ENCODE measurements around the gene EFCAB11. TPM values are rescaled to one million over a fixed set of nuclear protein-coding genes. Genes with fewer than 3 reads are reported as not detected.
"Not testable (repeated sequence)": the region's sequence is repeated elsewhere in the genome, so short reads cannot be mapped to it uniquely, and the experiment has no call there.

Gene EFCAB11
- total RNA-seq, 1 donor from 2014 or later = 9.9 TPM

DNA sequence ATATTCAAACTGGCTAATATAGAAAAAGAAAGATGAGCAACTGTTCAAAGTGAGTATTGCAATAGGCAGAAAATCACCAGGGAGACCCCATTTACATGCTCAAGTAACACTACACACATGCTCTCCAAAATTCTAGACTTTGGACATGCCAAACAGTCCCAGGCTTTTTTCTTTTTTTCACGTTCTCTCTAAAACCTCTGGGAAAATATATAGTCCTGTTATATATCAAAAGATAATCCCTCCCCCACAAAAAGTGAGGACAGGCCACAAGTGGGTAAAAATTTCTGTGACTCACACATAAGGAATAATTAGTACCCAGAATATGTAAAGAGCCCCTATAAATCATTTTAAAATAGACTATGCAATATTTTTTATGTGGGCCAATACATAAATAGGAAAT lies 55.2 kb downstream of the EFCAB11 start:
- Mint-ChIP-seq H3K27ac (no peak overlapping the region), H3K27me3 (ENCODE audit: low read depth) (no peaks in the 10 kb centered on the region), H3K9me3 (peaks cover 13% of the 10 kb centered on the region), H3K36me3 (peaks cover 11% of the 10 kb centered on the region), H3K4me3 (no peak overlapping the region), H3K4me1 (peaks cover 38% of the 10 kb centered on the region)
- no peak for DNase-seq (ENCODE audit: low spot score in 2 of 2, unreplicated experiment in 2 of 2)
- TF ChIP-seq, protein P1, sequence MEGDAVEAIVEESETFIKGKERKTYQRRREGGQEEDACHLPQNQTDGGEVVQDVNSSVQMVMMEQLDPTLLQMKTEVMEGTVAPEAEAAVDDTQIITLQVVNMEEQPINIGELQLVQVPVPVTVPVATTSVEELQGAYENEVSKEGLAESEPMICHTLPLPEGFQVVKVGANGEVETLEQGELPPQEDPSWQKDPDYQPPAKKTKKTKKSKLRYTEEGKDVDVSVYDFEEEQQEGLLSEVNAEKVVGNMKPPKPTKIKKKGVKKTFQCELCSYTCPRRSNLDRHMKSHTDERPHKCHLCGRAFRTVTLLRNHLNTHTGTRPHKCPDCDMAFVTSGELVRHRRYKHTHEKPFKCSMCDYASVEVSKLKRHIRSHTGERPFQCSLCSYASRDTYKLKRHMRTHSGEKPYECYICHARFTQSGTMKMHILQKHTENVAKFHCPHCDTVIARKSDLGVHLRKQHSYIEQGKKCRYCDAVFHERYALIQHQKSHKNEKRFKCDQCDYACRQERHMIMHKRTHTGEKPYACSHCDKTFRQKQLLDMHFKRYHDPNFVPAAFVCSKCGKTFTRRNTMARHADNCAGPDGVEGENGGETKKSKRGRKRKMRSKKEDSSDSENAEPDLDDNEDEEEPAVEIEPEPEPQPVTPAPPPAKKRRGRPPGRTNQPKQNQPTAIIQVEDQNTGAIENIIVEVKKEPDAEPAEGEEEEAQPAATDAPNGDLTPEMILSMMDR (IDR thresholded peaks at IDR 0.05; ENCODE audit: unreplicated experiment) = no peak

DNA sequence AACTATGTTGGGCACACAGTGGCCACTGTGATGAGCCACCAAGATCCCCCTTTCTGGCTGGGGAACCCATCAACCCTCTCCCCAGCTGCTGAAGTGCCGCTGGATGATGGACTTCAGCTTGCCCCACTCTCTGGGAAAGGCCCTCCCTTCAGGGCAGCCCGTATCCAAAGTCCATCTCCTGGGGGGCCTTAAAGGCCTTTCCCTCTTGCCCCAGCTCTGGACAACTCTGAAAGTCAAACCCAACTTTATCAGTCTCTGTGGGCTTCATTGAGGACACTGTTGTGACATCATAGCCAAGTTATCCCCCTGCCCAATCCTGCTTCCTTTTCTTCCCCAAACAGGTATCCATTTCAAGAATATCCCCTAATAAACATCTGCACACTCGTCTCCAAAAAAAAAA lies 61.1 kb downstream of the EFCAB11 start:
- H3K4me1 Mint-ChIP-seq; H3K27ac Mint-ChIP-seq; H3K4me3 Mint-ChIP-seq; H3K27me3 Mint-ChIP-seq (ENCODE audit: low read depth); DNase-seq (ENCODE audit: low spot score in 2 of 2, unreplicated experiment in 2 of 2): not testable (repeated sequence)
- H3K9me3 Mint-ChIP-seq = peaks cover 18% of the 10 kb centered on the region
- peaks cover 16% of the 10 kb centered on the region for H3K36me3 Mint-ChIP-seq

DNA sequence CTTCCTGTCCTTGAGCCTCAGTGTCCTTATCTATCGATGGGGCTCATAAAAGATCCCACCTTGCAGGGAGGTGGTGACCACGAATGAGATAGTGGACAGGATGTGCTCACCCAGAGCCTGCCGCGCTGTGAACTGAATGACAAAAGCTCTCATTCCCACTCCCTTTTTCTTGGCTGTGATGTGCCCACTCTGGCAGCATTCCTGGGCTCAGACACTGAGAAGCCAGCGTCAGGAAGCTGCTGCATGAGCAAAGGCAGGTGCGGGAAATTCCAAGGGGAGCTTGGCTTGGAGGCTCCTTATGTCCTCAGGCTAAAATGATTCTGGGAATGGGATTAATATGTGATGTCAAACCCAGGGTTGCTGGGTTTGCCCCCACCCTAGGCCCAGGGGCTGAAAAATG lies 61.6 kb downstream of the EFCAB11 start:
- peaks cover 16% of the 10 kb centered on the region for H3K36me3 Mint-ChIP-seq
- DNase-seq (ENCODE audit: low spot score in 2 of 2, unreplicated experiment in 2 of 2) = no peak
- no peaks in the 10 kb centered on the region for H3K27me3 Mint-ChIP-seq (ENCODE audit: low read depth)

DNA sequence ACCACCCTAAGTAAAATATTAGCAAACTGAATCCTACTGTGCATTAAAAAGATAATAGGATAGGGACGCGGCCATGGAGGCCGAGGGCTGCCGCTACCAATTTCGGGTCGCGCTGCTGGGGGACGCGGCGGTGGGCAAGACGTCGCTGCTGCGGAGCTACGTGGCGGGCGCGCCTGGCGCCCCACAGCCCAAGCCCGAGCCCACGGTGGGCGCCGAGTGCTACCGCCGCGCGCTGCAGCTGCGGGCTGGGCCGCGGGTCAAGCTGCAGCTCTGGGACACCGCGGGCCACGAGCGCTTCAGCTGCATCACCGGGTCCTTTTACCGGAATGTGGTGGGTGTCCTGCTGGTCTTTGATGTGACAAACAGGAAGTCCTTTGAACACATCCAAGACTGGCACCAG lies 62.8 kb downstream of the EFCAB11 start:
- DNase-seq (ENCODE audit: low spot score in 2 of 2, unreplicated experiment in 2 of 2); H3K27ac Mint-ChIP-seq; H3K4me3 Mint-ChIP-seq; H3K27me3 Mint-ChIP-seq (ENCODE audit: low read depth): not testable (repeated sequence)
- Mint-ChIP-seq H3K9me3 (peaks cover 18% of the 10 kb centered on the region), H3K36me3 (peaks cover 16% of the 10 kb centered on the region), H3K4me1 (peaks cover 11% of the 10 kb centered on the region)

More for the DNA sequence above, 61.6 kb downstream of the EFCAB11 start:
- Mint-ChIP-seq H3K4me3 (no peak overlapping the region), H3K9me3 (peaks cover 18% of the 10 kb centered on the region), H3K27ac (no peak overlapping the region), H3K4me1 (peaks cover 6% of the 10 kb centered on the region)
- TF ChIP-seq, protein P1 (IDR thresholded peaks at IDR 0.05; ENCODE audit: unreplicated experiment) = no peak

DNA sequence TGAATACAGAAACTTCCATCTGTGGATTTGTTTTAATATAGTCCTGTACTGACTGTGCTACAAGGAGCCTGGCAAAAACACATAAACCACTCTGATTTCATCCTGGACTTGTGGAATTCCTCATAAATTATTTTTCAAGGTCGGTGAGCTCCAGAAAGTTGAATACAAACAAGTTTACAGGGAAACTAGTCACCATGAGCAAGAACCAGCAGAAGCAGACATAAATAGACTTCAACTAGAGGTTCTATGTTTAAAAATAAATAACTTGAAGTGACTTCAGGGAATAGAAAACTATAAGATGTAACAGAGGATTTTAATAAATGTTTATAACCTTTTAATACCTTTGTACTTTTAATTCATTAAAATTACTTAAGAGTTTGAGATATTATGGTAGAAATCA lies 63.5 kb downstream of the EFCAB11 start:
- H3K9me3 Mint-ChIP-seq = peaks cover 18% of the 10 kb centered on the region
- peaks cover 11% of the 10 kb centered on the region for H3K4me1 Mint-ChIP-seq
- TF ChIP-seq, protein P1 (IDR thresholded peaks at IDR 0.05; ENCODE audit: unreplicated experiment) = no peak
- H3K27ac Mint-ChIP-seq = no peak overlapping the region
- peaks cover 14% of the 10 kb centered on the region for H3K36me3 Mint-ChIP-seq
- H3K27me3 Mint-ChIP-seq (ENCODE audit: low read depth) = no peaks in the 10 kb centered on the region
- no peak for DNase-seq (ENCODE audit: low spot score in 2 of 2, unreplicated experiment in 2 of 2)
- no peak overlapping the region for H3K4me3 Mint-ChIP-seq

DNA sequence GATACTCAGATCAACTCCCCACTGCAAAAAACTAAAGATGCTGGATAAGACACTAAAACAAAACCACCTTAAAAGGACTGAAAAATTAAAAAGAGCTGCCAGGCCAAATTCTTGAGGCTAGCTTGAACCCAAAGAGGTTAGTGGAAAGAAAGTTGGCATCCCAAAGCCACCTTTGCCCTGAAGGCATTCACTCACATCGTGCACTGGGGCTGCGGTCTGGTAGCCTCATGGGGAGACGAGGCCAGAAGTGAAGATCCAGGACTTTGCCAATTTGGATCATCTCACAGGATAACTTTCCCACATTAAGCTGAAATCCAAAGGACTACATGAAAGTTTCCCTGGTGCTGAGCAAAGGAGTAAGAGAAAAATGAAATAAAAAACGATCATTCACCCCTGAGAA lies 63.9 kb downstream of the EFCAB11 start:
- Mint-ChIP-seq H3K4me3 (no peak overlapping the region), H3K27ac (no peak overlapping the region), H3K36me3 (peaks cover 11% of the 10 kb centered on the region), H3K4me1 (peaks cover 11% of the 10 kb centered on the region), H3K9me3 (peaks cover 15% of the 10 kb centered on the region), H3K27me3 (ENCODE audit: low read depth) (no peaks in the 10 kb centered on the region)
- no peak for DNase-seq (ENCODE audit: low spot score in 2 of 2, unreplicated experiment in 2 of 2)
- TF ChIP-seq, protein P1 (IDR thresholded peaks at IDR 0.05; ENCODE audit: unreplicated experiment) = no peak

DNA sequence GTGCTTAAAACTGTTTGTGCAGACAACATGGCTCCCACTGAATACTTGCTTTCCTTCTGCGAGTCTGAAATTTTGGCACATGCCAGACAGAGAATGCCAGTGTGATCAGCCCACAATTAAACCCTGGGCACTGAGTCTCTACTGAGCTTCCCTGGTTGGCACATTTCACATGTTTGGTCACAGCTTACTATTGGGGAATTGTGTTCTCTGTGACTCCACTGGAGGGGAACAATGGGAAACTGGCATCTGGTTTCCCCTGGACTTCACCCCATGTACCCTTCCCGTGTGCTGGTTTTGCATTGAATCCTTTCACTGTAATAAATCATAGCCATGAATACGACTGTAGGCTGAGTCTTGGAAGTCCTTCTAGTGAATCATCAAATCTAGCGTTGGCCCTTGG lies 64.9 kb downstream of the EFCAB11 start:
- peaks cover 7% of the 10 kb centered on the region for H3K4me1 Mint-ChIP-seq
- peaks cover 8% of the 10 kb centered on the region for H3K9me3 Mint-ChIP-seq
- H3K27ac Mint-ChIP-seq = no peak overlapping the region
- no peak overlapping the region for H3K4me3 Mint-ChIP-seq
- peaks cover 7% of the 10 kb centered on the region for H3K36me3 Mint-ChIP-seq
- TF ChIP-seq, protein P1 (IDR thresholded peaks at IDR 0.05; ENCODE audit: unreplicated experiment) = no peak
- DNase-seq (ENCODE audit: low spot score in 2 of 2, unreplicated experiment in 2 of 2) = no peak
- no peaks in the 10 kb centered on the region for H3K27me3 Mint-ChIP-seq (ENCODE audit: low read depth)
